22Rv1 (cell line): ENCODE data around the gene SLC39A9.

ENCODE experiments used
- CTCF ChIP-seq: fragments of 450-650 bp; IDR thresholded peaks from 2 replicates; pipeline ENCODE4 v1.5.1; 2017; ENCODE audit warnings: mild to moderate bottlenecking
- ZFX ChIP-seq: fragments of 450-650 bp; IDR thresholded peaks from 2 replicates; pipeline ENCODE4 v1.6.1; 2017; ENCODE audit warnings: antibody characterized with exemption, borderline replicate concordance

- no peak for TF ChIP-seq CTCF
- TF ChIP-seq ZFX, result no peak
Observed at GRCh38 chr14:69471916-69472315, 73.4 kb downstream of the SLC39A9 start.
